ENCODE measurements around the gene STK36.

The STK36 gene

GRCh38 chr2:218720048-218721041 is 48.5 kb downstream of the STK36 start:
- DNase-seq, result no peak

- no peak for DNase-seq
Observed at GRCh38 chr2:218721488-218721887, 49.6 kb downstream of the STK36 start.

GRCh38 chr2:218721934-218722333 is 50.0 kb downstream of the STK36 start:
- no peak for DNase-seq

GRCh38 chr2:218722419-218722818 is 50.5 kb downstream of the STK36 start:
- DNase-seq, result no peak

GRCh38 chr2:218722876-218723785 is 51.2 kb downstream of the STK36 start:
- DNase-seq, result no peak

- DNase-seq, result no peak
Observed at GRCh38 chr2:218726004-218726574, 54.2 kb downstream of the STK36 start.

GRCh38 chr2:218727502-218728165 is 55.7 kb downstream of the STK36 start:
- DNase-seq, result no peak

GRCh38 chr2:218729640-218730039 is 57.8 kb downstream of the STK36 start:
- DNase-seq, result no peak

- DNase-seq, result no peak
Observed at GRCh38 chr2:218732052-218732760, 60.3 kb downstream of the STK36 start.

- DNase-seq, result no peak
Observed at GRCh38 chr2:218732761-218733158, 60.9 kb downstream of the STK36 start.

GRCh38 chr2:218733171-218734021 is 61.5 kb downstream of the STK36 start:
- DNase-seq, result no peak

GRCh38 chr2:218734190-218734975 is 62.5 kb downstream of the STK36 start:
- DNase-seq, result no peak

GRCh38 chr2:218736531-218736930 is 64.6 kb downstream of the STK36 start:
- no peak for DNase-seq

- no peak for DNase-seq
Observed at GRCh38 chr2:218743068-218743467, 71.2 kb downstream of the STK36 start.

- DNase-seq, result no peak
Observed at GRCh38 chr2:218744615-218745014, 72.7 kb downstream of the STK36 start.

- DNase-seq, result no peak
Observed at GRCh38 chr2:218745160-218745558, 73.3 kb downstream of the STK36 start.

- no peak for DNase-seq
Observed at GRCh38 chr2:218745559-218746469, 73.9 kb downstream of the STK36 start.

GRCh38 chr2:218746470-218746795 is 74.5 kb downstream of the STK36 start:
- DNase-seq, result no peak

GRCh38 chr2:218746960-218747359 is 75.1 kb downstream of the STK36 start:
- no peak for DNase-seq

Measured in NCI-H1436 (cell line).